ENCODE measurements around the gene KLK5. TPM values are rescaled to one million over a fixed set of nuclear protein-coding genes. Genes with fewer than 3 reads are reported as not detected.
"Not testable (repeated sequence)": the region's sequence is repeated elsewhere in the genome, so short reads cannot be mapped to it uniquely, and the experiment has no call there.

KLK5 gene
- total and polyA plus RNA-seq, 2 of the 13 experiments (the other 11 are each of a cell fraction or from before 2014, with no cell fraction given): not detected

GRCh38 chr19:50992666-50993035 lies 39.8 kb upstream of the KLK5 start (continued):
- no peak for TF ChIP-seq KIAA2018 (CRISPR knock-in tag; IDR thresholded peaks at IDR 0.05; ENCODE audit: borderline replicate concordance)
- TF ChIP-seq ZFP91 (CRISPR knock-in tag; IDR thresholded peaks at IDR 0.05; ENCODE audit: borderline replicate concordance): no peak
- TF ChIP-seq POLR2A (IDR thresholded peaks at IDR 0.05; ENCODE audit: insufficient read depth in 1 of 2, low read depth in 2 of 2, low read length in 2 of 2): no peak
- TF ChIP-seq MLX (CRISPR knock-in tag; IDR thresholded peaks at IDR 0.05): no peak
- TF ChIP-seq, protein P1, sequence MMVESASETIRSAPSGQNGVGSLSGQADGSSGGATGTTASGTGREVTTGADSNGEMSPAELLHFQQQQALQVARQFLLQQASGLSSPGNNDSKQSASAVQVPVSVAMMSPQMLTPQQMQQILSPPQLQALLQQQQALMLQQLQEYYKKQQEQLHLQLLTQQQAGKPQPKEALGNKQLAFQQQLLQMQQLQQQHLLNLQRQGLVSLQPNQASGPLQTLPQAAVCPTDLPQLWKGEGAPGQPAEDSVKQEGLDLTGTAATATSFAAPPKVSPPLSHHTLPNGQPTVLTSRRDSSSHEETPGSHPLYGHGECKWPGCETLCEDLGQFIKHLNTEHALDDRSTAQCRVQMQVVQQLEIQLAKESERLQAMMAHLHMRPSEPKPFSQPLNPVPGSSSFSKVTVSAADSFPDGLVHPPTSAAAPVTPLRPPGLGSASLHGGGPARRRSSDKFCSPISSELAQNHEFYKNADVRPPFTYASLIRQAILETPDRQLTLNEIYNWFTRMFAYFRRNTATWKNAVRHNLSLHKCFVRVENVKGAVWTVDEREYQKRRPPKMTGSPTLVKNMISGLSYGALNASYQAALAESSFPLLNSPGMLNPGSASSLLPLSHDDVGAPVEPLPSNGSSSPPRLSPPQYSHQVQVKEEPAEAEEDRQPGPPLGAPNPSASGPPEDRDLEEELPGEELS (CRISPR knock-in tag; IDR thresholded peaks at IDR 0.05): no peak
- TF ChIP-seq, protein P2, sequence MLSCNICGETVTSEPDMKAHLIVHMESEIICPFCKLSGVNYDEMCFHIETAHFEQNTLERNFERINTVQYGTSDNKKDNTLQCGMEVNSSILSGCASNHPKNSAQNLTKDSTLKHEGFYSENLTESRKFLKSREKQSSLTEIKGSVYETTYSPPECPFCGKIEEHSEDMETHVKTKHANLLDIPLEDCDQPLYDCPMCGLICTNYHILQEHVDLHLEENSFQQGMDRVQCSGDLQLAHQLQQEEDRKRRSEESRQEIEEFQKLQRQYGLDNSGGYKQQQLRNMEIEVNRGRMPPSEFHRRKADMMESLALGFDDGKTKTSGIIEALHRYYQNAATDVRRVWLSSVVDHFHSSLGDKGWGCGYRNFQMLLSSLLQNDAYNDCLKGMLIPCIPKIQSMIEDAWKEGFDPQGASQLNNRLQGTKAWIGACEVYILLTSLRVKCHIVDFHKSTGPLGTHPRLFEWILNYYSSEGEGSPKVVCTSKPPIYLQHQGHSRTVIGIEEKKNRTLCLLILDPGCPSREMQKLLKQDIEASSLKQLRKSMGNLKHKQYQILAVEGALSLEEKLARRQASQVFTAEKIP (CRISPR knock-in tag; IDR thresholded peaks at IDR 0.05; ENCODE audit: borderline replicate concordance): no peak

DNA sequence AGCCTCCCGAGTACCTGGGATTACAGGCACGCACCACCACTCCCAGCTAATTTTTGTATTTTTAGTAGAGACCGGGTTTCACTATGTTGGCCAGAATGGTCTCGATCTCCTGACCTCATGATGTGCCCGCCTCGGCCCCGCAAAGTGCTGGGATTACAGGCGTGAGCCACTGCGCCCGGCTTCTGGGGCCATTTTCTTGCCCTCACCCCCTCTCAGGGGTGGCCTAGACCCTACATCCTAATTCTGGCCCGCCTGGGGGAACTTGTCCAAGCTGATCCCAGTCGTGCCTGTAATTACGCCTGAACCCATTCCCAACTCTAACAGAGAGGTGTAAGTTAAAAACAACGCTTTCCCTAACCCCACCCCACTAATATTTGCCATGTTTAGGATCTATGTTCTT lies 31.6 kb upstream of the KLK5 start:
- H3K9ac ChIP-seq (ENCODE audit: insufficient read depth, low read depth, low read length); DNase-seq (ENCODE audit: low spot score); H3K4me2 ChIP-seq (ENCODE audit: low read depth, low read length); H3K4me3 ChIP-seq (replicated peaks in 1 of 3; ENCODE audit: insufficient read depth in 1 of 3, low read depth in 2 of 3, low read length in 3 of 3); CTCF ChIA-PET (ENCODE audit: low intra/inter-chr PET ratio, low total read pairs); H3K36me3 ChIP-seq (replicated peaks in 1 of 2; ENCODE audit: control insufficient read depth in 1 of 2, insufficient read depth in 2 of 2, low read length in 2 of 2); H3K4me1 ChIP-seq (ENCODE audit: insufficient read depth, low read length); BruUV-seq (replicated peaks); H3K27ac ChIP-seq (ENCODE audit: extremely low read length, insufficient read depth, low read length); H4K20me1 ChIP-seq (ENCODE audit: insufficient read depth, low read length); in situ Hi-C loops (cut with HindIII; ENCODE audit: extremely low pct_ligation_motif_present, low pct_unique_long_range_greater_than_20kb); ATAC-seq; POLR2A ChIA-PET; FAIRE-seq; H3K9me3 ChIP-seq (ENCODE audit: low read length); H3K27me3 ChIP-seq (ENCODE audit: control insufficient read depth in 1 of 2, insufficient read depth in 2 of 2, low read length in 2 of 2); H2AFZ ChIP-seq (ENCODE audit: low read length); intact Hi-C loops (cut with micrococcal nuclease; ENCODE audit: unreplicated experiment); H3K79me2 ChIP-seq (ENCODE audit: insufficient read depth, low read length): not testable (repeated sequence)
- 34% methylated on average over 13 of the region's 14 CpGs for WGBS (ENCODE audit: low lambda C conversion rate)
